Inflammatory macrophage treated with lipopolysaccharide for 1 hour (primary cell): Measurements from ENCODE around the gene UBE3D.

Experiments used
- DNase-seq, 2 donors: peaks; one replicate each; pipeline ENCODE4 v3.0.0-alpha.2; 2020 to 2022

UBE3D gene, protein sequence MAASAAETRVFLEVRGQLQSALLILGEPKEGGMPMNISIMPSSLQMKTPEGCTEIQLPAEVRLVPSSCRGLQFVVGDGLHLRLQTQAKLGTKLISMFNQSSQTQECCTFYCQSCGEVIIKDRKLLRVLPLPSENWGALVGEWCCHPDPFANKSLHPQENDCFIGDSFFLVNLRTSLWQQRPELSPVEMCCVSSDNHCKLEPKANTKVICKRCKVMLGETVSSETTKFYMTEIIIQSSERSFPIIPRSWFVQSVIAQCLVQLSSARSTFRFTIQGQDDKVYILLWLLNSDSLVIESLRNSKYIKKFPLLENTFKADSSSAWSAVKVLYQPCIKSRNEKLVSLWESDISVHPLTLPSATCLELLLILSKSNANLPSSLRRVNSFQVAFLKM

DNA sequence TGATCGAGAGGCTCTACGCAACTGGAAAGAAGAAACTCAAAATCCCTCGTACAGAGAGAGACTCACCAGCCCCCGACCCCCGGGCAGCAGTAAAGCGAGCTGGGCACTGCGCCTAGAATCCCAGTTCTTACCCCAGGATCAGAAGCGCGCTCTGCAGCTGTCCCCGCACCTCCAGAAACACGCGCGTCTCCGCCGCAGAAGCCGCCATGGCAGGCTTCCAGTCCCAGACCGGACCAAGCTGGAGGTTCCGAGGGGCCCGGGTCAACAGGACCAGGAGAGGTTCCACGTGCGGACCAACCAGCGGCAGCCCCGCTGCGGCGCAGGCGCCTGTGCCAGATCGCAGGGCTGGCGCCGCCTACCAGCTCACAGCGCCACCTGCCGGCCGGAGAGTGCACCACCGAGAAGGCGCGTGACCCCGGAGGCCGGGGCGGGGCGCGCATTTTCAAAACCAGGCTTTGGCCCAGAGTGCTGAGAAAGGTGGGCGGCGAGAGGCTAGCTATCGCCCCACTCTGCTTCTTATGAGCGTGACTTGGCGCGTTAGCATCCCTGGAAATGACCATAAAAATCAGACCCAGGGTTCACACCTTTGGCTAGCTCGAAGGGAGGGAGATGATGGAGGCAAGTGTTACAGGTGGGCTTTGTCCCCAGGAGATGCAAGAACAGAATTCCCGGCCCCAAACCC lies at the start of gene UBE3D:
Gene UBE3D, minus strand, starts transcription at position 331 of the 682 bp plus-strand sequence. Its CDS starts 123 bp downstream, at position 208.
- DNase-seq, result peak; percentile 76 to 95

DNA sequence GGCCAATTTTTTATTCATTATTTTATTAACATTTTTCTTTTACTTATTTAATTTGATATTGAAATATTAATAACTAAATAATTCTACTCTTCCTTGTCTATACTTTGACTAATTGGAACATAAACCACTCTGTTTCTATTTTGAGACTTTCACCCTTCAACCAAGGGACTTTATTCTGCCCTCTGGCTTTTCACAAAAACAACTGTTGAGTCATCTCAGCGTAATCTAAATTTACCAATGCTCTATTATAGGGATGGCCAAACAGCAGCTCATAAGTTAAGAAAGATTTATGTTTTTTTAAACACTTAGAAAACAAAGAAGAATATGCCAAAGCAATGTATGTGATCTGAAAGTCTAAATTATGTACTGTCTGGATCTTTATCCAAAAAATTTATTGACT lies 48.5 kb upstream of the UBE3D start:
- no peak for DNase-seq

DNA sequence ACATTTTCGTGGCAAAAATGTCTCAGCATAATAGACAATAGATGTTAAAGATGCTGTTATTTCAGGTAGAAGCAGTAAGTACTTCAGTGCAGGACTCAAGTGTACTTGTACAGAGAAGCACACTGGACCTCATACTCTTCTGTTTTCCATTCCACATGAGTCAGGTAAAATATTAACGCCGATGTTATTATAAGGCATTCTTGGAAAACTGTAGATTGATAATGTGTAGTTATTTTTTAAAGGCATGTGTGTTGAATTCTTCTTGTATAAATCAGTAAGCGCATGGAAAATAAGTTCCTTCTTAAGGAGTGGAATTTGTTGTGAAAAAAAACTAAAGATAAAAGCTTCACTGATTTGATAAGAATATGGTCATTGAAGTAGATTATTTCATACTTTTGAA lies 47.6 kb upstream of the UBE3D start:
- no peak for DNase-seq

DNA sequence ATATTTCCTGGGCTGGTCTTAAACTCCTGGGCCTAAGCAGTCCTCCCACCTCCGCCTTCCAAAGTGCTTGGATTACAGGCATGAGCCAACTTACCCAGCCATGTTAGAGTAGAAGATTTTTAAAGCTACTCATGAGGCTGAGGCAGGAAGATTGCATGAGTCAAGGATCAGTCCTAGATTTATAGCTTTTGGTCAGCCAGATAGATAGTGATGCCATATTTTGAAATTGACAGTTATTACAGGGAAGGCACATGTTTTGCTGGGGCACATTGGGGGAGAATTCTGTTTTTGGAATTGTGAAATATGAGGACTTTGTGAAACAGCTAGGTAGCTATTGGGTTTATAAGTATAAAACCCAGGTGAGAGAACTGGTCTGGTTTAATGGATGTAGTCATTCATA lies 42.7 kb upstream of the UBE3D start:
- no peak for DNase-seq

DNA sequence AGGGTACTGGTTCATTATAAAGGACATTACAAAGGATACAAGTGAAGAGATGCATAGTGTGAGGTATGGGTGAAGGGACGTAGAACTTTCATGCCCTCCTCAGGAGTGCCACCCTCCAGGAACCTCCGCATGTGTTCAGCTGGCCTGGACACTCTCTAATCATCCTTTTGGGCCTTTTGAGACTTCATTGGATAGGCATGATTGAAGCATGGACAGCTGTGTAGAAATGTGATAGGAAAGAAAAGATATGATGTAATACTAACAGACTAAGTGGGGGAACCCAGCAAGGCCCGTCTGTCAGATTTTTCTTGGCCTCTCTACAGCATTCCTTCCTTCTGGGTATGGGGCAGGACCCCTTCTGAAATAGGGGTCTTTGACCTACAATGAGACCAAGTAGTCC lies 32.9 kb upstream of the UBE3D start:
- DNase-seq, result no peak

DNA sequence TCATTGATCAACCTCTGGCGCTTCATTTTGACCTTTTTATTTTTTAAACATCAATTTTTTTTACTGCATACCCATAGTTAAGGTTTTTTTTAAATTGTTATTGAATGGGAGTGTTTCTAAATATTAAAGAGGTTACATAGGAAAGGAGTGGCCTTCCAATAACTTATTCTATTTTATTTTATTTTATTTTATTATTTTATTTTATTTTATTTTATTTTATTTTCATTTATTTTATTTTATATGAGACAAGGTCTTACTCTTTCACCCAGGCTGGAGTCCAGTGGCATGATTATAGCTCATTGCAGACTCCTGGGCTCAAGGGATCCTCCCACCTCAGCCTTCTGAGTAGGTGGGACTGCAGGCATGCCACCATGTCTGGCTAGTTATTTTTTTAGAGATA lies 32.0 kb upstream of the UBE3D start:
- no peak for DNase-seq

DNA sequence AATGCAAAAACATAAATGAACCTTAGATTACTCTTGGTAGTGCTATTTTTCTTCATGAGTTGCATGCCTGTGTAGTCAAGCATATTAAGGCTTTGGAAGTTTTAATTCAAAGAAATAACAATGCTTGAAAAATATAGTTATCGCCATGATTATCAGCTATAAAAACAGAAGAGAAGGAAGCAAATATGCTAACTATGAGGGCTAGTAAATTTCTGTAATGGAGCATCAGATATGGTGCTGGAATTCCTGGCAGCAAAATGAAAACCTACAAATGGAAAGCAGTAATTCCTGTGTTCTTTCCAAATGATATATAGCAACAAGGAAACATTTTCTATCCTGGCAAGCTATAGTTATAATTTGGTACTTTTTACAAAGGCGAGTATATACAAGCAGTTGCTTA lies 31.6 kb upstream of the UBE3D start:
- no peak for DNase-seq

DNA sequence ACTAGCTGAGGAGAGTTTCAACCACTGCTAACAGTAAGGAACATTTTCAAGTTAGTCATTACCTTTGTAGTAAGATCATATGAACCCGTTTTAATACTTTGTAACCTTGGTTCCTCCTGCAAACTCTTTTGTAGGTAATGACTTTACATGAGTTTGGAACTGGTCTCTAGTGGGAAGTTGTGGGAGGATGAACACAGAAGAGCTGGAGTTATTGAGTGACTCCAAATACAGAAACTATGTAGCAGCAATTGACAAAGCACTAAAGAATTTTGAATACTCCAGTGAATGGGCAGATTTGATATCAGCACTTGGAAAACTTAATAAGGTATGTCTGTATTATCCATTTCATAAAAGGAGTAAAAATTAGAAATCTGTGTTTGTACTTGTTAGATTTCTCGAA lies 31.1 kb upstream of the UBE3D start:
- peak in 1 of 2 donors; percentile 0 for DNase-seq

DNA sequence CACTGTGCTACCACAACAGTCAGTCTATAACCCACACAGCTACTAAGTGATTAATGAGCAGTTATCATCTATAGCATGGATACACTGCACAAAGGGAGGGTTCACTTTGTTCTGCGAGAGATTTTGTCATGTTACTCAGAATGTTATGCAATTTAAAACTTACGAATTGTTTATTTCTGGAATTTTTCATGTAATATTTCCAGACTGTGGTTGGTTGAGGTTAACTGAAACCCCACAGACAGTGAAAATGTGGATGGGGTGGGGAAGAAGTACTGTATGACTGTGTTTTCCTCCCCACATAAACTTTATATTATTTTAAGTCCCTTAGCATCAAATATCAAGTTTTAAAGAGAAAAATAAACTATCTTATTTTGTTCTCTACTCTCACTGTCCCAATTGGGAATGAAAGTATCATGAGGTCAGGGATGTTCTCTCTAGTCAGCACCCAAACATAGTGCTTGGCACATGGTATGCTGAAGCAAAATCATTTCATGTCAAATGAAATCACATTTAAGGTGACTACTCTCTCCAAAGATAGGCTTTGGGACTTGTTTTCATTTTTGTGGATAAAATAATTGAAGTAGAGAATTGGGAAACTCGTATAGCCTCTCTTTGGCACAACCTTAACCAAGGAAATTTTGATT lies 27.2 kb upstream of the UBE3D start:
- DNase-seq, result peak; percentile 71

DNA sequence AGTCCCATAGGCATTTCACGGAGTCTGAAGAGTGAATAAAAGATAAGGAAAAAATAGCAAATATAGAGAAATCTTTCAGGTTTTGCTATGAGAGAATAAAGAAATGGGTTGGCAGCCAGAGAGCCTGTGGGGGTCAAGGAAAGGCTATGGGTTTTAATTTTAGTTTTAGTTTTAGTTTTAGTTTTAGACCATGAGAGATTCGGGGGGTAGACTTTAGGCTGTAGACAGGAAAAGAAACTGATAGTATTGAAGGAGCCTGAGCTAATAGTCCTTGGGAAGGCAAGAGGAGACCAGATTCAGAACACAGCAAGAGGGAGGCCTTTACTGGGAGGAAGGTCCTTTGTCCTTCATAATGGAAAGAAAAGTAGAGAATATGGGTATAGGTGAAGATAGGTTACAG lies 21.1 kb upstream of the UBE3D start:
- DNase-seq, result no peak

DNA sequence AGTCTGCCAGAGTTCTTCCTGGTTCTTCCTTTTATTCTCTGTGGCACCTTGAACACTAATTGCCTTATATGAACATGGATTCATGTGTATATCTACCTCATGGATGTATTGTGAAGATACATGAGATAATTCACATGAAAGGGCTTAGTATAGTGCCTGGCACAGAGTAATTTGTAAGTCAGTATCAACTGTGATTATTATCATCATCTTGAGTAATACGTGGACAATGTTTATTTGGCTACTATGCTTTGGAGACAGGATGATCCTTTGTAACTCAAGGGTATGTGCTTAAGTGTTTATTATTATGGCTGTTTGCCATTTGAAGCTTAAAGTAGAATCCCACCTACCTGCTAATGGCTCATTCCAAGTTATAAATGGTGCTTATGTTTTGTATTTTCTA lies 17.8 kb upstream of the UBE3D start:
- DNase-seq, result no peak

DNA sequence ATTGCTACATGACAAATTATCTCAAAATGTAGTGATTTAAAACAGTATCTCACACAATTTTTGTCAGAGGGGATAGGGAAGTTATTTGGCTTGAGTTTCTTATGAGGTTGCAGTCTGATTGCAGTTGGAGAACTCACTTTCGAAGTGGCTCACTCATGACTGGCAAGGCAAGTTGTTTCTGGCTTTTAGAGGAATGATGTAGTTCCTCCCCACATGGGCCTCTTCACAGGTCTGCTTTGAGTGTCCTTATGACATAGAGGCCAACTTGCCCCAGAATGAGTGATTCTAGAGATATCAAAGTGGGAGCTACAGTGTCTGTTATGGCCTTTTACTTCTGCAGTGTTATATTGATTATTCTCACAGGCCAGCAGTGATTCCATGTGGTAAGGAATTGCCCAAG lies 8.0 kb upstream of the UBE3D start:
- DNase-seq, result peak; percentile 29 to 45

DNA sequence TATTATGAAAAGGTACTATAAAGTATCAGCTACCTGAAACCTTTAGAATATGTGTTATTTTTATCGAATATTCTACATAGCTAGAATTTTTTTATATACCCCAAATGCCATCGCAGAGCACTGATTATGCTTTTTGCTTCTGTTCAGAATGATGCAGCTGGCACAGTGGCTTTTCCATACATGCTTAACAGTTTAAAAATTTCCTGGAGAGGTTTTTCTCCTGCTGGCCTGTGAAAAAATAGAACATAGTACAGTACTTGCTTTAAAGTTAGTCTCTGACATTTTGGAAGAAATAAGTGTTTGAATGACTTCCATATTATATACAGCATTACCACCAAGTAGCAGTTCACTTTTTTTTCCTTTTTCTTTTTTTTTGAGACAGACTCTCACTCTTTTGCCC lies 7.1 kb upstream of the UBE3D start:
- no peak for DNase-seq

DNA sequence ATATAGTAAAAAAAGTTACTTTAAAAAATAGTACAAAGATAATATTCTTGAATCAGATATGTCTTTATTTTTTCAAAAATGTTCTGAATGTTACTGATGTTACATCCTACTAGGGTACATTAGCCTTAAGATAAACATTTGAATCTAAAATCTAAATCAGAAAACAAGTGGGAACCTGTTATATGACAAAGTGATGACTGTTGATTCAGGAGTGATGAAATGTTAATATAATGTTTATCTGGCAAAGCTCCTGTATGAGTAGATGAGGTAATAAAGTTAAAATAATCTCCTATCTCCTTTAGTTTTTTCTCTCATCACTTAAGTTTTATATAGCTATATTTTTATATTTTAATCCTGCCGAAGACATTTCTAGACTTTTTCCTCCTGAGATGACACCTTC lies 6.1 kb upstream of the UBE3D start:
- DNase-seq, result no peak

DNA sequence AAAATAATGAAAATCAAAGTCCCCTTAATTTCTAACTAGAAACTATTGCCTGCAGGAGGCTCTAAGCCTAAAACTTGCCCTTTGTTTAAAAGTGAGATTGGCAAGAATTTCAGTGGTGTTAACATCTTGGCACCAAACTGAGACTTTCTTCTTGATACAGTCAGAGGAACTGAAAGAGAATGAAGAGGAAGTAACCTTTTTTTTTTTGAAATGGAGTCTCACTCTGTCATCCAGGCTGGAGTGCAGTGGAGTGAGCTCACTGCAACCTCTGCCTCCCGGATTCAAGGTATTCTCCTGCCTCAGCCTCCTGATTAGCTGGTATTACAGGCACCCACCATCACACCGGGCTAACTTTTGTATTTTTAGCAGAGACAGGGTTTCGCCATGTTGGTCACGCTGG lies 5.4 kb upstream of the UBE3D start:
- DNase-seq, result peak; percentile 66 to 70

DNA sequence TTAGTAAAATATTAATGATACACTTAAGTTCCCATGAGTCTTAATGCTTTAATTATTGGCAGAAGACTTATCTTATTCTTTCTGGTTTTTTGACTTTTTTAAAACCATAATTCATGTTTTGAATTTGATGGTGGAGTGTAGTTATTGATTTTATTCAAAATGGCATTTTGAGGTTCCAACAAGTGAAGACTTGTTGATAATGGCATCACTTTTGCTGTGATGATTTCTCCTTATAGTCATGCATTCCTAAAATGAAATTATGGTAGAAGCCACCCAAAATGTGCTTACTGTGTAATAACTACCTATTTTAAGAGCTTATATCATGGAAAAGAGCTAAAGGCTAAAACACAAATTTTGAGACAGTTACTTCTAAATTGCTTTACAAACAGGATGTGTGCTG lies 4.0 kb upstream of the UBE3D start:
- no peak for DNase-seq

DNA sequence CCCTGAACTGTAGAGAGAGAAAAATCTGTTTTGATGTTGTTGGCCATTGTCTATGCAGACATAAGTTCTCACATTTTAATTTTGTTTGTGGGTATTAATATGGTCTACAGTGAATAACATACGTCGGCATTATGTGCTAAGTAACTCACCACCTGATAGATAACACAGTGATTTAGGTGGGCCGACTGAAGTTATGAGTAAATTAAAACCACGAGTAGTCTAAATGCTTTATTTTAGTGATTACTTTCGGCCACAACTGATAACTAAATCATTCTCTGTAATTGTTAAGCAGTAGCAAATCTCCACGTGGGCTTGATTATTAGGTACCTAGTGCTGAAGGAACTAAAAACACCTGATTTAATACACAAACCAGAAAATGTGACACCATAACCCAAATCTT lies 3.0 kb upstream of the UBE3D start:
- no peak for DNase-seq

DNA sequence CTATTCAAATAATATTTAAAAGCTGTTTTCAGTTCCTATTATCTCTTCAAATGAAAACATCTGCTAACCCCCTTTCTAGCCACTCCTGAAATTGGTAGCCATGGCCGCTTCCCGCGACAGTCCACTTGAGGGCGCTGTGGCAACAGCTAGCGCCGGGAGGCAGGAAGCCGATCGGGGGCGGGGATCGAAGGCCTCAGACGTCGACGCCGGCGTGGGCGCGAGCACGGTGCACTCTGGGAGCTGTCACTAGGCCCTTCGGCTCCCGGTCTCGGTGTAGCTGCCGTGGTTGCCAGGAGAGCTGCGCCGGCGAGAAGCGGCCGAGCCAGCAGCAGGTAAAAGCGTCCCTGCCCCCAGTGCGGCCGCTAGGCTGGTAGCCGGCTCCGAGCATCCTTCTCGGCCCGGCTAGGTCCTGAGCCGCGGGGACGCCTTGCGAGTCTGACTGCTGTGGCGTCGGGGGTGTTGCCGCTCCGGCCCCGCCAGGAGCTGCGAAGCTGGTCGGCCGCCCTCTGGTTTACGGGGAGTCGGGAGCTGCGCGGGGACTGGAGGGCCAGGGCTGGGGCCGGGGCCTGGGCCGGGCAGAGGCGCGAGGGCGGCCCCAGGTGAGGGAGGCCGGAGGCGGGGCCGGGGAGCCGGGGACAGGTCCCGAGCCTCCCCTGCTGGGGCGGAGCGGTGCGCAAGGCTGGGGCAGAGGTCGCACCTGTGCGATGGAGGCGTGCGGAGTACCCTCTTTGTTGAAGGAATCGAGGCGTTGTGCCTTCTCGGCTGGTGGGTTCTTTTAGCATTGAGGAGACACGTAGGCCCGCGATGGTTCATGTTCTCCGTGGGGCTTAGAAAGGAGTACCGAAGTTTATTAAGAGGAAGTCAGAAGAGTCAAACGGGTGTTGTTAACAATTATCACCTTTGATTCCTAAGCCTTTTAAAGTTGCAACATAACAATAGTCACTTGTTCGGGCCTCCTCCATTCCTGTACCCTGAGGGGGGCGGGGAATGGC lies 2.1 kb upstream of the UBE3D start, which contains the start of gene DOP1A:
Gene DOP1A, plus strand, starts transcription at position 224 of the 992 bp plus-strand sequence. CDS start 29,307 bp downstream, outside the sequence.
- peak; percentile 96 to 99 for DNase-seq

DNA sequence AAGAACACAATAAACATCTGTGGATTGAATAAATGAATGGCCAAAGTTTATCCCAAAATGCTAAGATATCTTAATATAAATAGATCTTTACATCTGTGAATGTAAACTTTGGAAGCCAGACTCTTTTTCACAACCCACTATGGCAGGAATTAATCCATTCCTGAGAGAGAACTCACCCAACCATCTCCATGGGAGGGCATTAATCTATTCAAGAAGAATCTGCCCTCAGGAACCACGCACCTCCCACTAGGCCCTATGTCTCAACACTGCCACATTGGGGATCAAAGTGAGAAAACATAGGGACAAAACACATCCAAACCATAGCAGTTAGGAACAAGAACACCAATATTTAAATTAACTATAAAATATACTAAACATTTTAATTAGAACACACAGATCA lies 3.4 kb downstream of the UBE3D start:
- no peak for DNase-seq

DNA sequence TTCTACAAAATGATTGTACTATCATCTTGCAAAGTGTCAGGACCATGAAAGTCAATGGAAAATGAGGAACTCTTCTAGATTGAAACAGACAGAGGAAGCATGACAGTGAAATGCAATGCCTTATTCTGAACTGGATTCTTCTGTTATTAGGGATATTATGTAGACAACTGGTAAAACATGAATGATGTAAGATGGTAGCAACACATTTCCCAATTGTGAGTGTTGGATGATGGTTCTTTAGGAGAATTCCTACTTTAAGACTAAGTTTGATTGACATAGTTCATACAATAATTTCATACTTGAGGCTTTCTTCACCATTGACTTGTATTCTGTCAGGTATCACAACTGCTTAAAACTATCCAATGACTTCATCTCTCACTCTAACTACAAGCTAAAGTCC lies 4.5 kb downstream of the UBE3D start:
- peak in 1 of 2 donors; percentile 19 for DNase-seq

DNA sequence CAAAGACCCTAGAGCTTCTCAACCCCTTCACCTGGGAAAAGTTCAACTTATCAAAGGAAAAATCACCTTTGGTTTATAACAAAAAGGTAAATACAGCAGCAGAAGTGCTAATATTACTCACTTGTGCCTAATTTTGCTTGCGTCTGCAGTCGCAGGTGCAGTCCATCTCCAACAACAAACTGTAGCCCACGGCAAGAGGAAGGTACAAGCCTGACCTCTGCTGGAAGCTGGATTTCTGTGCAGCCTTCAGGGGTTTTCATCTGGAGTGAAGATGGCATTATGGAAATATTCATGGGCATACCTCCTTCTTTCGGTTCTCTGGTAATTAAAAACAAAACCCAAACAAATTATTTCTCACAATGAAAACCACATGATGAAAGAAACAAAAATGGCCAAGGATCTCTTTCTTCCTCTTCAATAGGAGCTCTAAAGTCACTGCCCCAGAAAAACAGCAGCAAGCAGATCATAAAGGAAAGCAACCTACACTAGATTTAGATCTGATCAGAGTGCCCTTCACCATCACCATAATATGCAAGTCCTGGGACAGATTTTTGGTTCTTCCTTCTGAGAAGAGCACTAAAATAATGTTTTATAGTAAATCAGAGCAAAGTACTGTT lies 7.8 kb downstream of the UBE3D start:
- DNase-seq, result peak in 1 of 2 donors; percentile 26

DNA sequence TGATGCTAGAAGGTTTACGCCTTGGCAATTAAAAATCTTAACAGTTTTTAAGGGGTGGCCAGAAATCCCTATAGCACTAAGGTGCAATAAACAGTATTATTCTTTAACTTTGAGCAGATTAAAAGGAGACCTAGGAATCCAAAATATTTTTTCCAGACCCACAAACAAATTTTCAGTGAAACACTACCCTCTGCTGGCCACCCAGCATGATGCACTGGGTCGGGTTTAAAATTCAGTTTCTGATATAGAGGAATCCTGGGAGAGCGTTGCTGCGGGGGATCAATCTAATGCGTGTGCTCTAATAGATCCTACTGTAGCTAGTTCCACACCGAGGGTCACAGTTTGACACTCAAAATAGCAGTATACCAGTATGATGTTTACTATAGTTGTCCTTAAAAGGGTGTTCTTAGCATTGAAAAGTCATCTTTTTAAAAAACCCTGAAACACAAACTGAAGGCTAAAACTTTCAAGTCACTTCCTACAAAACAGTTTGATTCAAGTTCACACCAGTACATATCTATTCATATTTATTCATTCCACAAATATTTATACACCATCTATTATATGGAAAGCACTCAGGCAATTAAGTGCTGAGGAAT lies 10.2 kb downstream of the UBE3D start:
- DNase-seq, result peak in 1 of 2 donors; percentile 69
